Measurements from ENCODE around the gene SELENOS.

The SELENOS gene

DNA sequence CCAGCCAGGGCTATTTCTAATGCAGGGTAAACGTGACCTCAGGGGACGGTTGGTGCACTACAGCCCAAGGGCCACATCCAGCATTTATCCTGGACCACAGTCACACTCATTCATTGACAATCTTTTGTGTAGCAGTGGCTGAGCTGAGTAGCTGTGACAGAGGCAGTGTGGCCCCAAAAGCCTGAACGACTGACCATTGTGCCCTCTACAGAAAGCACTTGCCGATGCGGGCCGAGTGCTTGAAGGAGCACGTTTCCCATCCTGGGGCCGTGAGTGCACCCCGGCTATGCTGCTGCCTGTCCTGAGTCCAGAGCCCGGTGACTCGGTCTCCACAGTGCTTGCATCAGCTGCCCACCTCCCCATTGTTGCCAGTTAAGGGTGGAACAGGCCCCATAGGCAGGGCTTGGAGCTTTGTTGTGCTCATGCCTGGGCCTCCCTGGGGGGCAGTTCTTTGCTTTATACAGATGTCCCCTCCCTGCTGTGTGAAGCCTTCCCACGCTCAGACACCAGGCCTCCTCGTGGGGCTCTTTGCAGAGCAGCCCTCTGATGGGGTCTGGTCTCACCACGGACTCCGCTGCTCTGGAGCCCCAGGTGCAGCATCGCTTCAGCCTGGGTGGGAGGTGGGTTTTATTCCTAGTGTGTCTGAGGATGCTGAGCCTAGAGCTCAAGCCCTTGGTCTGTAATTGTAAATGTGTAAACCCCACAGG is 30.8 kb upstream of the SELENOS start:
- peaks cover 20% of the 10 kb centered on the region for H3K27me3 ChIP-seq (ENCODE audit: control insufficient read depth, insufficient read depth, low read length)
- no peaks in the 10 kb centered on the region for H3K9me3 ChIP-seq (replicated peaks; ENCODE audit: low read length)
- H3K4me3 ChIP-seq (ENCODE audit: low read length): no peak overlapping the region
- H3K36me3 ChIP-seq (ENCODE audit: insufficient read depth, low read length): no peaks in the 10 kb centered on the region
- H3K4me1 ChIP-seq (ENCODE audit: control insufficient read depth, insufficient read depth, low read length): no peaks in the 10 kb centered on the region
- H3K4me2 ChIP-seq (ENCODE audit: low read length): no peak overlapping the region
- H3K9ac ChIP-seq (ENCODE audit: low read depth, low read length): no peak overlapping the region

DNA sequence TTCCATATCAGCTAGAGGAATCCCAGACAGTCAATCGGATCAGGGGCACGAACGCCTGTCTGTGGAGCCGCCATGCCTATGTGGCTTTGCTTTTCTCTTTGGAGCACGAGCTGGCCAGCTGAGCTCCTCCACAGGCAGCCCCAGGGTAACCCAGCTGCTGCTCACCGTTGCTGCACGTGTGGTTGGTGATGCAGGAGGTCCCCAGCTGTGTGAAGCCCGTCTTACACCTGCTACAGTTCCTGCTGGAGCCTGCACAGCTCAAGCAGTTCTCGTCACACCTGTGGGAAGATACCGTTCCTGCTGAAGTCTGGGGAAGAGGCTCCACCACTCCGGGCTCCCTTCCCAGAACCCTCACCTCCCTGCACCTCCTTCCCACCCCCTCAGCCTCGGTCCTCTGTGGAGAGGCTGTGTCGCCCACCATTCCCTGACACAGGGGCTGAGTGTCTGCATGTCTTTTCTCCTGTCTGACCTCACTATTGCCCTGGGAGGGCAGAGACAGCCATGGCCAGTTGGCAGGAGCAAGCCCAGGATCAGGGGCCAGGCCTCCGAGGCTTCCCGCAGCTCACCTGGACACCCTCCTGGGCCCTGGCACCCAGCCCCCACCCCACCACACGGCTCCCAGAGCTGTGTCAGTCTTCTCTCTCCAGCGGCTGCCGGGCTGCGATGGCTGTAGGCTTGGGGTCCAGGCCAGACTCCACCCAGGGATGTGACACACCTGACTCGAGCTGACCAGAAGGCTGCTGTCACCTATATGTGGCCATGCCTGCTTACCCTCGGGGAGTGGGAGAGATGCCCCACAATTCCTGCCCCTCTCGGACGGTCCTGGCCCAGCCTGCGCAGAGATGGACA is 30.0 kb upstream of the SELENOS start:
- Histone ChIP-seq H3K36me3 (ENCODE audit: insufficient read depth, low read length) (no peaks in the 10 kb centered on the region), H3K4me1 (ENCODE audit: control insufficient read depth, insufficient read depth, low read length) (no peaks in the 10 kb centered on the region), H3K27me3 (ENCODE audit: control insufficient read depth, insufficient read depth, low read length) (peaks cover 20% of the 10 kb centered on the region), H3K4me2 (ENCODE audit: low read length) (no peak overlapping the region), H3K9ac (ENCODE audit: low read depth, low read length) (no peak overlapping the region), H3K4me3 (ENCODE audit: low read length) (no peak overlapping the region), H3K9me3 (replicated peaks; ENCODE audit: low read length) (no peaks in the 10 kb centered on the region)

DNA sequence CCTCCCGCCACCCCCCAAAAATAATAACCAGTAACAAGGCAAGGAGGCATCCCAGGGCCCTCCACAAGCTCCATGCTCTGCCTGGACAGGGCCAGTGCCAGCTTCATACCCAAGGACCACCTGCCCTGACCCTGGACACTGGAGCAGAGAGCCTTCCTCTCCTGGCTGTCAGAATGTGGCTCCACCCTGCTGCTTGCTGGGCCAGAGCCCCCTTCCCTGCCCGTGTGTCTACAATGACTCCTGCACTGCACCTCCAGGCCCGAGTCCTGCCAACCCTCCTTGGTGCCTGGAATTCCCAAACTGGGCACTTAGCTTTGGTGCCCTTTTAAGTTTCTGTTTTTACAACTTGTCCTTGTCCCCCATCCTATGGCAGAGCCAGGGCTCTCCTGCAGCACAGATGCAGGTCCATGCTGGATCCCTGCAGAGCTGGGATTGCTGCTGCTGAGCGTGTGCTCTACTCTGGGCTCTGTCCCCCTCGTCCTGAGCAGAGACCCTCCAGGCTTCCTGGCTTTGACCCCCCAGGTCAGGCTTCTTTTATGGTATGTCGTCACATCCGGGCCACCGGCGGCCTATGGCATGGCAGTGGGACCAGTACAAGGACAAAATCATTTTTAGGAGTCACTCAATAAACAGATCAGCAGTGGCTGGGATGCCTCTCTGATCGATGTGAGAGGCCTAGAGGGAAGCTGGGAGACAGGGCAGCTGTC is 29.2 kb upstream of the SELENOS start:
- Histone ChIP-seq H3K4me1 (ENCODE audit: control insufficient read depth, insufficient read depth, low read length) (no peaks in the 10 kb centered on the region), H3K4me3 (ENCODE audit: low read length) (no peak overlapping the region), H3K9me3 (replicated peaks; ENCODE audit: low read length) (no peaks in the 10 kb centered on the region), H3K36me3 (ENCODE audit: insufficient read depth, low read length) (no peaks in the 10 kb centered on the region), H3K27me3 (ENCODE audit: control insufficient read depth, insufficient read depth, low read length) (peaks cover 20% of the 10 kb centered on the region), H3K9ac (ENCODE audit: low read depth, low read length) (no peak overlapping the region), H3K4me2 (ENCODE audit: low read length) (no peak overlapping the region)

GRCh38 chr15:101305820-101306255 is 28.6 kb upstream of the SELENOS start:
- Histone ChIP-seq H3K9me3 (replicated peaks; ENCODE audit: low read length) (no peaks in the 10 kb centered on the region), H3K4me1 (ENCODE audit: control insufficient read depth, insufficient read depth, low read length) (no peaks in the 10 kb centered on the region), H3K36me3 (ENCODE audit: insufficient read depth, low read length) (no peaks in the 10 kb centered on the region), H3K9ac (ENCODE audit: low read depth, low read length) (no peak overlapping the region), H3K27me3 (ENCODE audit: control insufficient read depth, insufficient read depth, low read length) (peaks cover 20% of the 10 kb centered on the region), H3K4me2 (ENCODE audit: low read length) (no peak overlapping the region), H3K4me3 (ENCODE audit: low read length) (no peak overlapping the region)

DNA sequence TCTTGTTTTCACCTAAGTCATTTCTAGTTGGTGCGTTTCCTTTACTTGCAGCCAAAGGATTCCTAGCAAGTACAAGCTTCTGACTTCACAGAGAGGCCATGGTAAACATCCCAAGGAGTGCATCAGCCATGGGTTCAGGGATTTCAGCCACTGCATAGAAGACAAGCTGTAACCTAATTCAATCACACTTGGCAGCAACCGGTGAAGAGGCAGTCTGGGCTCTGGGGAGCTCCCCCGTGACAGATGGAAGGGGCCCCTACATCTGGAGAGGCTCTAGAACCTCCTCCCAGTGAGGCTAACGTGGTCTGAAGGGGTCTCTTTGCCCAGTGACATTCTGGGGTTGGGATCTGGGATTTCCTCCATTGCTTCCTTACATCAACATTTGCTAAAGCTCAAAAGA is 26.1 kb upstream of the SELENOS start:
- Histone ChIP-seq H3K4me3 (ENCODE audit: low read length) (no peak overlapping the region), H3K4me1 (ENCODE audit: control insufficient read depth, insufficient read depth, low read length) (no peaks in the 10 kb centered on the region), H3K36me3 (ENCODE audit: insufficient read depth, low read length) (no peaks in the 10 kb centered on the region)

GRCh38 chr15:101296418-101297405 is 19.4 kb upstream of the SELENOS start:
- no peaks in the 10 kb centered on the region for H3K9me3 ChIP-seq (replicated peaks; ENCODE audit: low read length)
- peak overlapping the region; percentile 98 for H3K9ac ChIP-seq (ENCODE audit: low read depth, low read length)
- H3K4me3 ChIP-seq (ENCODE audit: low read length): peak overlapping the region; percentile 98
- H3K4me2 ChIP-seq (ENCODE audit: low read length): peak overlapping the region; percentile 93
- H3K27me3 ChIP-seq (ENCODE audit: control insufficient read depth, insufficient read depth, low read length): no peaks in the 10 kb centered on the region
- peaks cover 27% of the 10 kb centered on the region for H3K4me1 ChIP-seq (ENCODE audit: control insufficient read depth, insufficient read depth, low read length)
- no peaks in the 10 kb centered on the region for H3K36me3 ChIP-seq (ENCODE audit: insufficient read depth, low read length)

More for the DNA sequence above, 26.1 kb upstream of the SELENOS start:
- no peak overlapping the region for H3K4me2 ChIP-seq (ENCODE audit: low read length)
- no peaks in the 10 kb centered on the region for H3K9me3 ChIP-seq (replicated peaks; ENCODE audit: low read length)
- H3K9ac ChIP-seq (ENCODE audit: low read depth, low read length): no peak overlapping the region
- peaks cover 12% of the 10 kb centered on the region for H3K27me3 ChIP-seq (ENCODE audit: control insufficient read depth, insufficient read depth, low read length)

DNA sequence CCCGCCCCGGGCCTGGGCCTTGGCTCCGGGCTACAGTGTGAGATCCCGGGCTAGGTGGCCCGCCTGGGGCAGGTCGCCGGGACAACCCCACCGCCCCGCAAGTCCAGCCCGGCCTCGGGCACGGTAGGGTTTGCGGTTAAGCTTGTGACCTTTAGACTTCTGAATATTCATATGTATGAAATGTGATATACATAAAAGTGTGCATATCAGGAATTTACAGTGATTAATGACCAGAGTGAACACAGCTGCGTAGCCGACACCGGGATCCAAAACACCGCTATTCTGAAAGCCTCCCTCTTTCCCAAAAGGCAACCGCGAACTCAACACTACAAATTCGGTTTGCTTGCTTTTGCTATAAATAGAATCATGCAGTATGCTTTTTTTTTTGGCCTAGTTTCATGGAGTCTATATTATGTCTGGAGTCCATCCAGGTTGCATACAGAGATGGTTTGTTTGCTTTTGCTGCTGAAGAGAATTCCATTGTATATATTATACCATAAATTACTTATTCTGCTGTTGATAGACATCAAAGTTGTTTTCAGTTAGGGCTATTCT is 18.4 kb upstream of the SELENOS start:
- H3K4me2 ChIP-seq (ENCODE audit: low read length): peak overlapping the region; percentile 93
- H3K4me3 ChIP-seq (ENCODE audit: low read length): peak overlapping the region; percentile 98
- no peaks in the 10 kb centered on the region for H3K9me3 ChIP-seq (replicated peaks; ENCODE audit: low read length)
- H3K36me3 ChIP-seq (ENCODE audit: insufficient read depth, low read length): no peaks in the 10 kb centered on the region
- no peaks in the 10 kb centered on the region for H3K27me3 ChIP-seq (ENCODE audit: control insufficient read depth, insufficient read depth, low read length)
- H3K9ac ChIP-seq (ENCODE audit: low read depth, low read length): peak overlapping the region; percentile 98
- peaks cover 27% of the 10 kb centered on the region for H3K4me1 ChIP-seq (ENCODE audit: control insufficient read depth, insufficient read depth, low read length)

- Histone ChIP-seq H3K9ac (ENCODE audit: low read depth, low read length) (peak within 1 kb of the TSS; percentile 98), H3K4me1 (ENCODE audit: control insufficient read depth, insufficient read depth, low read length) (peaks cover 27% of the 10 kb centered on the region), H3K27me3 (ENCODE audit: control insufficient read depth, insufficient read depth, low read length) (no peaks in the 10 kb centered on the region), H3K9me3 (replicated peaks; ENCODE audit: low read length) (no peaks in the 10 kb centered on the region), H3K4me2 (ENCODE audit: low read length) (peak within 1 kb of the TSS; percentile 93), H3K4me3 (ENCODE audit: low read length) (peak within 1 kb of the TSS; percentile 98), H3K36me3 (ENCODE audit: insufficient read depth, low read length) (peaks cover 5% of the 10 kb centered on the region)
Measured at GRCh38 chr15:101294731-101295606, 17.7 kb upstream of the SELENOS start, which contains the start of gene SNRPA1. SNRPA1 (minus strand) TSS chr15:101295248; CDS start chr15:101295178, 70 bp downstream.

GRCh38 chr15:101293122-101293521 is 15.8 kb upstream of the SELENOS start:
- Histone ChIP-seq H3K36me3 (ENCODE audit: insufficient read depth, low read length) (peaks cover 21% of the 10 kb centered on the region), H3K4me1 (ENCODE audit: control insufficient read depth, insufficient read depth, low read length) (peaks cover 27% of the 10 kb centered on the region), H3K4me2 (ENCODE audit: low read length) (peak overlapping the region; percentile 93), H3K9me3 (replicated peaks; ENCODE audit: low read length) (no peaks in the 10 kb centered on the region), H3K4me3 (ENCODE audit: low read length) (peak overlapping the region; percentile 98), H3K27me3 (ENCODE audit: control insufficient read depth, insufficient read depth, low read length) (no peaks in the 10 kb centered on the region), H3K9ac (ENCODE audit: low read depth, low read length) (peak overlapping the region; percentile 98)

Measured in skeletal muscle satellite cell (primary cell).